DOHH2 (cell line): ENCODE results near the gene TTC12.

Source experiments
- H3F3A ChIP-seq: fragments of 200-600 bp; sonication (generic), shearing (Covaris generic); 2 replicates; pipeline ENCODE4 v1.6.0; 2016; ENCODE audit warnings: antibody characterized with exemption, mild to moderate bottlenecking; ENCODE audit not compliant: control insufficient read depth, insufficient read depth
- H3K27ac ChIP-seq: fragments of 200-600 bp; sonication (generic); 2 replicates; pipeline ENCODE4 v1.5.1; 2014; ENCODE audit warnings: low read depth, mild to moderate bottlenecking, low read length, moderate library complexity
- H3K27me3 ChIP-seq: fragments of 200-600 bp; sonication (generic); 2 replicates; pipeline ENCODE4 v1.6.1; 2014; ENCODE audit warnings: mild to moderate bottlenecking, low read length, mixed read lengths; ENCODE audit not compliant: control insufficient read depth
- H3K36me3 ChIP-seq: fragments of 200-600 bp; sonication (generic); 2 replicates; pipeline ENCODE4 v1.6.1; 2014; ENCODE audit warnings: mild to moderate bottlenecking, low read length, moderate library complexity, mixed read lengths; ENCODE audit not compliant: control insufficient read depth
- H3K4me1 ChIP-seq: fragments of 200-600 bp; sonication (generic); 2 replicates; pipeline ENCODE4 v1.6.1; 2014; ENCODE audit warnings: mild to moderate bottlenecking, low read length, mixed read lengths; ENCODE audit not compliant: control insufficient read depth
- H3K4me2 ChIP-seq: fragments of 200-600 bp; sonication (generic); 2 replicates; pipeline ENCODE4 v1.6.0; 2014; ENCODE audit warnings: mild to moderate bottlenecking, low read length, moderate library complexity
- H3K4me3 ChIP-seq: fragments of 200-600 bp; sonication (generic); 2 replicates; pipeline ENCODE4 v1.5.1; 2014; ENCODE audit warnings: mild to moderate bottlenecking, low read length, mixed read lengths
- H3K79me2 ChIP-seq: fragments of 200-600 bp; sonication (generic); 2 replicates; pipeline ENCODE4 v1.6.1; 2014; ENCODE audit warnings: mild to moderate bottlenecking, low read length, mixed read lengths; ENCODE audit not compliant: control insufficient read depth
- H3K9me2 ChIP-seq: fragments of 200-600 bp; sonication (generic); replicated peaks from 2 replicates; pipeline ENCODE4 v1.6.1; 2014; ENCODE audit warnings: mild to moderate bottlenecking, low read length, mixed read lengths; ENCODE audit not compliant: control insufficient read depth
- H3K9me3 ChIP-seq: fragments of 200-600 bp; sonication (generic); 2 replicates; pipeline ENCODE4 v1.6.1; 2014; ENCODE audit warnings: antibody characterized with exemption, low read length, mixed read lengths; ENCODE audit not compliant: control insufficient read depth, insufficient read depth
- H4K20me1 ChIP-seq: fragments of 200-600 bp; sonication (generic); 2 replicates; pipeline ENCODE4 v1.6.0; 2014; ENCODE audit warnings: low read depth, mild to moderate bottlenecking, antibody characterized with exemption, low read length, moderate library complexity; ENCODE audit not compliant: control insufficient read depth, insufficient read depth
- CTCF ChIP-seq: fragments of 200-600 bp; sonication (generic); IDR thresholded peaks from one replicate; pipeline ENCODE4 v1.5.1; 2014; ENCODE audit warnings: antibody characterized with exemption, mild to moderate bottlenecking, low read depth, low read length; ENCODE audit not compliant: poor library complexity, severe bottlenecking
- EZH2phosphoT487 ChIP-seq: fragments of 200-600 bp; sonication (generic); IDR thresholded peaks from 2 replicates; pipeline ENCODE4 v1.6.1; 2017; ENCODE audit warnings: borderline replicate concordance, mild to moderate bottlenecking, antibody characterized with exemption, low read length, moderate library complexity, mixed read lengths

Gene TTC12

GRCh38 chr11:113363996-113364641 lies 49.7 kb downstream of the TTC12 start:
- Histone ChIP-seq H3F3A (no peaks in the 10 kb centered on the region), H3K9me3 (no peaks in the 10 kb centered on the region), H3K36me3 (no peaks in the 10 kb centered on the region), H3K9me2 (no peaks in the 10 kb centered on the region), H3K4me1 (no peaks in the 10 kb centered on the region), H3K4me2 (no peak overlapping the region), H3K4me3 (no peak overlapping the region), H3K79me2 (no peaks in the 10 kb centered on the region), H3K27me3 (no peaks in the 10 kb centered on the region), H3K27ac (no peak overlapping the region), H4K20me1 (no peaks in the 10 kb centered on the region)
- no peak for TF ChIP-seq CTCF
- TF ChIP-seq EZH2phosphoT487 = no peak

GRCh38 chr11:113365895-113366294 lies 51.5 kb downstream of the TTC12 start:
- Histone ChIP-seq H4K20me1 (no peaks in the 10 kb centered on the region), H3K4me1 (no peaks in the 10 kb centered on the region), H3K79me2 (no peaks in the 10 kb centered on the region), H3K9me3 (no peaks in the 10 kb centered on the region), H3K4me3 (no peak overlapping the region), H3K36me3 (no peaks in the 10 kb centered on the region), H3F3A (no peaks in the 10 kb centered on the region), H3K9me2 (no peaks in the 10 kb centered on the region), H3K27me3 (no peaks in the 10 kb centered on the region), H3K27ac (no peak overlapping the region), H3K4me2 (no peak overlapping the region)
- TF ChIP-seq EZH2phosphoT487 = no peak
- no peak for TF ChIP-seq CTCF

GRCh38 chr11:113369411-113369810 lies 55.0 kb downstream of the TTC12 start:
- Histone ChIP-seq H3F3A (no peaks in the 10 kb centered on the region), H3K9me3 (no peaks in the 10 kb centered on the region), H3K4me1 (no peaks in the 10 kb centered on the region), H3K4me3 (no peak overlapping the region), H3K79me2 (no peaks in the 10 kb centered on the region), H3K27me3 (no peaks in the 10 kb centered on the region), H3K36me3 (no peaks in the 10 kb centered on the region), H4K20me1 (no peaks in the 10 kb centered on the region), H3K4me2 (no peak overlapping the region), H3K9me2 (no peaks in the 10 kb centered on the region), H3K27ac (no peak overlapping the region)
- no peak for TF ChIP-seq CTCF
- no peak for TF ChIP-seq EZH2phosphoT487

DNA sequence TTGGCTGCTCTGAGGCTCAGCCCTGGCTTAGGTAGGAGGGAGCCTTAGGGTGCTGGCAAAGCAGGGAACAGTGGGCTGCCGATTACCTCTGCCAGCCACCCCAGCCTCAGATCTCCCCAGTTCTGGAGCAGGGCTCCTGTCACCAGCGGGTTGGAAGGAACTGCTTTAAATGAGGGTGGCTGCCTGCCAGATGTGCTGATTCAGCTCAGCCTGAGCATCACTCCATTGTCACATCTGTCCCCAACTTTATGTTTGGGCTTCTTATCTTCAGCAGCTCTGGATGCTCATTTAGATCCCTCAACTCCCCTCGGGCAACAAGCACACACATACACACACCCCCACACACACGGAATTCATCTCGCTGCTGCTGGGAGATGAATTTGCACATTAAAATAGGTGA lies 56.3 kb downstream of the TTC12 start:
- Histone ChIP-seq H3K36me3 (no peaks in the 10 kb centered on the region), H3K4me2 (no peak overlapping the region), H3K79me2 (no peaks in the 10 kb centered on the region), H3K9me2 (no peaks in the 10 kb centered on the region), H4K20me1 (no peaks in the 10 kb centered on the region), H3F3A (no peaks in the 10 kb centered on the region), H3K9me3 (no peaks in the 10 kb centered on the region), H3K4me3 (no peak overlapping the region), H3K27ac (no peak overlapping the region), H3K4me1 (no peaks in the 10 kb centered on the region), H3K27me3 (no peaks in the 10 kb centered on the region)
- no peak for TF ChIP-seq CTCF
- no peak for TF ChIP-seq EZH2phosphoT487
